Fibroblast of skin of abdomen (primary cell): ENCODE data around the gene ATP2A3. TPM values are rescaled to one million over a fixed set of nuclear protein-coding genes. Genes with fewer than 3 reads are reported as not detected.
A peak's percentile ranks its signal among the peaks of the same experiment; 100 is the strongest.

ENCODE experiments used
- DNase-seq: peaks from one replicate; pipeline ENCODE4 v3.0.0-alpha.2; 2013
- polyA plus RNA-seq, 2 experiments: library from polyadenylated mRNA; unstranded; fragments of 120-200 nt; gene quantifications; one replicate each; pipeline ENCODE4 v1.2.1, GENCODE V29; 2013; ENCODE audit not compliant: insufficient read length in 2 of 2

ATP2A3 gene
- polyA plus RNA-seq (2013, experiment 1 of 2; ENCODE audit: insufficient read length) = 2.5 TPM
- 2.9 TPM for polyA plus RNA-seq (2013, experiment 2 of 2; ENCODE audit: insufficient read length)

- DNase-seq = no peak
Observed at GRCh38 chr17:3964203-3965117, at the start of gene ATP2A3. Gene ATP2A3, minus strand, starts transcription at chr17:3964437. Its CDS starts 146 bp downstream, at chr17:3964291.

GRCh38 chr17:4010754-4011153 is 46.5 kb upstream of the ATP2A3 start:
- DNase-seq = no peak

GRCh38 chr17:4009186-4009785 is 45.0 kb upstream of the ATP2A3 start:
- no peak for DNase-seq

- no peak for DNase-seq
Observed at GRCh38 chr17:4008441-4009185, 44.4 kb upstream of the ATP2A3 start.

GRCh38 chr17:4008082-4008435 is 43.8 kb upstream of the ATP2A3 start:
- DNase-seq = no peak

GRCh38 chr17:4007346-4008081 is 43.3 kb upstream of the ATP2A3 start:
- DNase-seq = no peak

- no peak for DNase-seq
Observed at GRCh38 chr17:4006745-4007211, 42.5 kb upstream of the ATP2A3 start.

GRCh38 chr17:4006165-4006589 is 41.9 kb upstream of the ATP2A3 start:
- DNase-seq = no peak

- DNase-seq = no peak
Observed at GRCh38 chr17:4005296-4006164, 41.3 kb upstream of the ATP2A3 start.

- peak; percentile 27 for DNase-seq
Observed at GRCh38 chr17:4004517-4005295, 40.5 kb upstream of the ATP2A3 start.

- no peak for DNase-seq
Observed at GRCh38 chr17:4003501-4004421, 39.5 kb upstream of the ATP2A3 start.

- DNase-seq = no peak
Observed at GRCh38 chr17:4003131-4003500, 38.9 kb upstream of the ATP2A3 start.

- no peak for DNase-seq
Observed at GRCh38 chr17:4001048-4001590, 36.9 kb upstream of the ATP2A3 start.

GRCh38 chr17:3998436-3998835 is 34.2 kb upstream of the ATP2A3 start:
- DNase-seq = no peak

GRCh38 chr17:3995067-3995466 is 30.8 kb upstream of the ATP2A3 start:
- DNase-seq = no peak

GRCh38 chr17:3994221-3994576 is 30.0 kb upstream of the ATP2A3 start:
- DNase-seq = no peak

GRCh38 chr17:3993493-3994220 is 29.4 kb upstream of the ATP2A3 start:
- no peak for DNase-seq

- no peak for DNase-seq
Observed at GRCh38 chr17:3992370-3992769, 28.1 kb upstream of the ATP2A3 start.
